HCT116 (cell line): ENCODE data around the gene GLDN. TPM values are rescaled to one million over a fixed set of nuclear protein-coding genes. Genes with fewer than 3 reads are reported as not detected.

ENCODE experiments used
- ATAC-seq: fragments of 200-7000 bp; cut with Tn5 transposase; 2 replicates; pipeline ENCODE4 v1.9.1; 2020; ENCODE audit warnings: mild to moderate bottlenecking, moderate library complexity
- Bru-seq: library from RNA; stranded (reverse); fragments of 400-500 nt; gene quantifications from one replicate; lab custom pipeline; 2021; lab: Mats Ljungman, UMichigan
- BruChase-seq, 2 experiments: library from RNA; stranded (reverse); fragments of 400-500 nt; gene quantifications; one replicate each; lab custom pipeline; 2021; lab: Mats Ljungman, UMichigan
- BruUV-seq: library from RNA; stranded (reverse); fragments of 400-500 nt; replicated peaks from 2 replicates; lab custom pipeline; 2021; lab: Mats Ljungman, UMichigan
- CTCF ChIA-PET: fragments of 300-600 bp; sonication (Branson Sonifier 250); formaldehyde crosslinking; loops from one replicate; lab custom pipeline; 2021; ENCODE audit warnings: antibody characterized with exemption; lab: Charles Lee
- POLR2A ChIA-PET: fragments of 300-600, 350-600 bp; sonication (Branson Sonifier 250); formaldehyde crosslinking; loops from one replicate; lab custom pipeline; 2021; ENCODE audit warnings: antibody characterized with exemption; lab: Charles Lee
- RAD21 ChIA-PET, 2 experiments: fragments of 300-600 bp; sonication (Branson Sonifier 250); formaldehyde crosslinking; loops; one replicate each; lab custom pipeline; 2023; ENCODE audit warnings: low total read pairs in 2 of 2; ENCODE audit not compliant: uncharacterized antibody in 2 of 2, unreplicated experiment in 2 of 2, low non-redundant PET in 1 of 2; lab: Charles Lee
- DNase-seq: peaks from one replicate; pipeline ENCODE4 v3.0.0-alpha.2; 2010; ENCODE audit warnings: low read depth, low spot score
- H2AFZ ChIP-seq: fragments of 200-600 bp; shearing (Covaris generic), sonication (generic); 2 replicates; pipeline ENCODE4 v1.6.1; 2017; ENCODE audit warnings: low read depth, mixed run types, mixed read lengths, antibody characterized with exemption, low read length; ENCODE audit not compliant: poor library complexity, severe bottlenecking
- H3K27ac ChIP-seq: 2 replicates; pipeline ENCODE4 v1.5.1; 2012; ENCODE audit warnings: low read depth, low read length
- H3K27me3 ChIP-seq: fragments of 200-600 bp; sonication (generic); 2 replicates; pipeline ENCODE4 v1.6.1; 2016; ENCODE audit warnings: mixed run types, low read length, mixed read lengths; ENCODE audit not compliant: insufficient read depth
- H3K36me3 ChIP-seq, 2 experiments: fragments of 200-500 bp in 1 of 2; fragments of 200-600 bp in 1 of 2; sonication (Bioruptor generic) in 1 of 2; sonication (generic) in 1 of 2; 2 replicates each; pipeline versions ENCODE4 v1.5.1 to v1.6.1; 2014 to 2016; ENCODE audit warnings: low read length in 2 of 2, inconsistent platforms in 1 of 2, mixed read lengths in 1 of 2, mixed run types in 1 of 2; ENCODE audit not compliant: insufficient read depth in 2 of 2, control insufficient read depth in 1 of 2
- H3K4me1 ChIP-seq, 2 experiments: fragments of 200-600 bp in 1 of 2; sonication (generic) in 1 of 2; 2 replicates each; pipeline versions ENCODE4 v1.5.1 to v1.6.1; 2012 to 2017; ENCODE audit warnings: low read length in 2 of 2, inconsistent platforms in 1 of 2, mild to moderate bottlenecking in 1 of 2, mixed read lengths in 1 of 2, mixed run types in 1 of 2, moderate library complexity in 1 of 2; ENCODE audit not compliant: insufficient read depth in 2 of 2, control insufficient read depth in 1 of 2
- H3K4me2 ChIP-seq: fragments of 200-600 bp; sonication (generic); 2 replicates; pipeline ENCODE4 v1.6.1; 2017; ENCODE audit warnings: mixed run types, low read length, mixed read lengths
- H3K4me3 ChIP-seq, 2 experiments: fragments of 200-600 bp in 1 of 2; sonication (generic) in 1 of 2; replicated peaks in 1 of 2; 2 replicates each; pipeline ENCODE4 v1.5.1; 2011 to 2016; ENCODE audit warnings: low read length in 2 of 2, control low read depth in 1 of 2, low read depth in 1 of 2, mild to moderate bottlenecking in 1 of 2, mixed read lengths in 1 of 2, mixed run types in 1 of 2
- H3K79me2 ChIP-seq: fragments of 200-600 bp; sonication (generic); 2 replicates; pipeline ENCODE4 v1.6.1; 2017; ENCODE audit warnings: mild to moderate bottlenecking, mixed run types, low read length, moderate library complexity, mixed read lengths; ENCODE audit not compliant: insufficient read depth
- H3K9ac ChIP-seq: fragments of 200-600 bp; sonication (generic); 2 replicates; pipeline ENCODE4 v1.6.1; 2016; ENCODE audit warnings: low read length, mixed read lengths
- H3K9me2 ChIP-seq: fragments of 200-600 bp; sonication (generic), shearing (Covaris generic); 2 replicates; pipeline ENCODE4 v1.6.1; 2017; ENCODE audit warnings: mixed run types, mild to moderate bottlenecking, moderate library complexity; ENCODE audit not compliant: insufficient read depth
- H3K9me3 ChIP-seq, 2 experiments: fragments of 200-500 bp in 1 of 2; fragments of 200-600 bp in 1 of 2; sonication (Bioruptor generic) in 1 of 2; sonication (generic) in 1 of 2; 2 replicates each; pipeline ENCODE4 v1.6.1; 2014 to 2017; ENCODE audit warnings: low read length in 2 of 2, mixed read lengths in 2 of 2, inconsistent platforms in 1 of 2, low read depth in 1 of 2, mild to moderate bottlenecking in 1 of 2, mixed run types in 1 of 2, moderate library complexity in 1 of 2; ENCODE audit not compliant: control insufficient read depth in 1 of 2, insufficient read depth in 1 of 2
- H4K20me1 ChIP-seq: fragments of 200-600 bp; sonication (generic), shearing (Covaris generic); 2 replicates; pipeline ENCODE4 v1.6.1; 2017; ENCODE audit warnings: mixed run types, mild to moderate bottlenecking, moderate library complexity; ENCODE audit not compliant: insufficient read depth
- CBX3 ChIP-seq: IDR thresholded peaks from 2 replicates; pipeline ENCODE4 v1.6.1; 2012; ENCODE audit warnings: low read depth
- CEBPB ChIP-seq: IDR thresholded peaks from 2 replicates; pipeline ENCODE4 v1.6.1; 2012; ENCODE audit warnings: low read depth
- EGR1 ChIP-seq: IDR thresholded peaks from 2 replicates; pipeline ENCODE4 v1.6.1; 2012; ENCODE audit warnings: low read depth
- EZH2 ChIP-seq: fragments of 200-600 bp; sonication (generic); IDR thresholded peaks from 2 replicates; pipeline ENCODE4 v1.6.1; 2017; ENCODE audit warnings: antibody characterized with exemption, mixed run types
- FOSL1 ChIP-seq: IDR thresholded peaks from 2 replicates; pipeline ENCODE4 v1.6.1; 2012; ENCODE audit warnings: low read depth
- JUND ChIP-seq: IDR thresholded peaks from 2 replicates; pipeline ENCODE4 v1.6.1; 2012
- POLR2A ChIP-seq: IDR thresholded peaks from 2 replicates; pipeline ENCODE4 v1.7.0; 2011; ENCODE audit warnings: borderline replicate concordance; ENCODE audit not compliant: insufficient read depth, insufficient read length; ENCODE audit errors: extremely low read depth
- RAD21 ChIP-seq: IDR thresholded peaks from 2 replicates; pipeline ENCODE4 v1.6.1; 2012; ENCODE audit warnings: low read depth, mild to moderate bottlenecking
- SIN3A ChIP-seq: IDR thresholded peaks from 2 replicates; pipeline ENCODE4 v1.6.1; 2012; ENCODE audit warnings: low read depth
- SRF ChIP-seq: IDR thresholded peaks from 2 replicates; pipeline ENCODE4 v1.6.1; 2012; ENCODE audit warnings: low read depth
- TCF7L2 ChIP-seq: IDR thresholded peaks from 2 replicates; pipeline ENCODE4 v1.7.0; 2011; ENCODE audit warnings: borderline replicate concordance, inconsistent platforms; ENCODE audit not compliant: insufficient read depth, insufficient read length; ENCODE audit errors: extremely low read depth
- YY1 ChIP-seq: IDR thresholded peaks from 2 replicates; pipeline ENCODE4 v1.6.1; 2011; ENCODE audit warnings: low read length, low read depth, moderate library complexity, mild to moderate bottlenecking; ENCODE audit not compliant: insufficient replicate concordance; ENCODE audit errors: extremely low read depth
- ZFX ChIP-seq: fragments of 450-650 bp; IDR thresholded peaks from 2 replicates; pipeline ENCODE4 v1.6.1; 2017
- ZNF274 ChIP-seq: fragments of 200-500 bp; sonication (Bioruptor generic); IDR thresholded peaks from 2 replicates; pipeline ENCODE4 v1.6.1; 2014; ENCODE audit warnings: mild to moderate bottlenecking, low read depth, low read length, inconsistent platforms
- intact Hi-C: fragments of 100-400 bp; cut with micrococcal nuclease; formaldehyde crosslinking; loops from 2 replicates; pipeline ENCODE4 v1.10.0; 2022
- long read RNA-seq: library from polyadenylated mRNA; unstranded; transcript quantifications from one replicate; pipeline ENCODE4 v2.0.0, GENCODE V29; 2021; ENCODE audit not compliant: unreplicated experiment
- polyA plus RNA-seq: library from polyadenylated mRNA; unstranded; fragments of >200 nt; gene quantifications from 2 replicates; pipeline ENCODE4 v1.2.1, GENCODE V29; 2012; ENCODE audit warnings: missing spikeins
- total RNA-seq: library from RNA; stranded (reverse); gene quantifications from one replicate; pipeline ENCODE4 v1.2.1, GENCODE V29; 2021; ENCODE audit not compliant: unreplicated experiment
- TF ChIP-seq, protein P1 (sequence below): IDR thresholded peaks from 2 replicates; pipeline ENCODE4 v1.6.1; 2012
- TF ChIP-seq, protein P2 (sequence below): IDR thresholded peaks from 2 replicates; pipeline ENCODE4 v1.6.1; 2011; ENCODE audit warnings: mild to moderate bottlenecking, low read length, moderate library complexity; ENCODE audit not compliant: insufficient replicate concordance; ENCODE audit errors: extremely low read depth
- TF ChIP-seq, protein P3 (sequence below): IDR thresholded peaks from 2 replicates; pipeline ENCODE4 v1.6.1; 2012
- TF ChIP-seq, protein P4 (sequence below): IDR thresholded peaks from 2 replicates; pipeline ENCODE4 v1.6.1; 2012; ENCODE audit warnings: low read depth

The GLDN gene
- total RNA-seq (3.0 TPM), Bru-seq, nascent RNA (percentile 54 among the genes with signal in this experiment), BruChase-seq, experiment 1, labeled RNA remaining after a 6-hour chase (percentile 64 among the genes with signal in this experiment), BruChase-seq, experiment 2, labeled RNA remaining after a 2-hour chase (percentile 71 among the genes with signal in this experiment)
- 1.6 and 2.0 TPM in 2 replicates for polyA plus RNA-seq
- long read RNA-seq: 0 reads

DNA sequence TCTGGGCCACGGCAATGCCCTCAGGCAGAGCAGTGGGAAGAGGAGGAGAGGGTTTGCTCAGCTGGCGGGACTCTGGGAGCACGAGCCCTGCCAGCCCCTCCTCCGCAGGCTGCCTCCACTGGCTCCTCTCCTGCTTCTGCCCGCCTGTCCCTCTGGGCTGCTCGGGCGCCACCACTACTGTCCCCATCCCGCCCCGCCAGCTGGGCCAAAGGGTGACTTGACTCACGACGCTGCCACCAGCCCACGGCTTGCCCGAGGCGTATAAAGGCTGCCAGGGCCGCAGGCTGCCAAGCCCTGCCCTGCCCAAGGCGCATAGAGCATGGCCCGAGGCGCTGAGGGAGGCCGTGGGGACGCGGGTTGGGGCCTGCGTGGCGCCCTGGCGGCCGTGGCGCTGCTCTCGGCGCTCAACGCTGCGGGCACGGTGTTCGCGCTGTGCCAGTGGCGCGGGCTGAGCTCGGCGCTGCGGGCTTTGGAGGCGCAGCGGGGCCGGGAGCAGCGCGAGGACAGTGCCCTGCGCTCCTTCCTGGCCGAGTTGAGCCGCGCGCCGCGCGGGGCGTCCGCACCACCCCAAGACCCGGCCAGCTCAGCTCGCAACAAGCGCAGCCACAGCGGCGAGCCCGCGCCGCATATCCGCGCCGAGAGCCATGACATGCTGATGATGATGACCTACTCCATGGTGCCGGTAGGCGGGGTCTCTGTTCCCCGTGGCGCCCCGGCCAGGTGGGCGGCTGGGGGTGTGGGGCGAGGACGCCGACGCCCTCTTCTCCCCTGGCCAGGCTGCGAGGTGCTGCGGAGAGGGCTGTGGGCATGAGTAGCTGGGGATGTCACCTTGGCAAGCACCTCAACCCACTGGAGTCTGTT lies at the start of gene GLDN:
Gene GLDN (plus strand): TSS at position 290 of the 861 bp plus-strand sequence. CDS start 30 bp downstream, at position 320.
- ChIA-PET RAD21 (no interaction called here), CTCF (no interaction called here), POLR2A (no interaction called here)
- Histone ChIP-seq H3K9me2 (no peaks in the 10 kb centered on the region), H3K27me3 (no peaks in the 10 kb centered on the region), H3K4me2 (no peak within 1 kb of the TSS), H3K4me1 (no peaks in the 10 kb centered on the region), H3K9ac (no peak within 1 kb of the TSS), H3K27ac (no peak within 1 kb of the TSS), H2AFZ (no peak within 1 kb of the TSS), H3K4me3 (no peak within 1 kb of the TSS), H3K36me3 (no peaks in the 10 kb centered on the region), H3K79me2 (no peaks in the 10 kb centered on the region), H3K9me3 (no peaks in the 10 kb centered on the region), H4K20me1 (no peaks in the 10 kb centered on the region)
- no peak for TF ChIP-seq JUND
- TF ChIP-seq FOSL1: no peak
- no peak for TF ChIP-seq ZNF274
- TF ChIP-seq EZH2: no peak
- no peak for TF ChIP-seq POLR2A
- TF ChIP-seq YY1: no peak
- TF ChIP-seq RAD21: no peak
- no peak for TF ChIP-seq SRF
- TF ChIP-seq CBX3: no peak
- TF ChIP-seq, protein P1, sequence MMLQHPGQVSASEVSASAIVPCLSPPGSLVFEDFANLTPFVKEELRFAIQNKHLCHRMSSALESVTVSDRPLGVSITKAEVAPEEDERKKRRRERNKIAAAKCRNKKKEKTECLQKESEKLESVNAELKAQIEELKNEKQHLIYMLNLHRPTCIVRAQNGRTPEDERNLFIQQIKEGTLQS: no peak
- TF ChIP-seq, protein P2, sequence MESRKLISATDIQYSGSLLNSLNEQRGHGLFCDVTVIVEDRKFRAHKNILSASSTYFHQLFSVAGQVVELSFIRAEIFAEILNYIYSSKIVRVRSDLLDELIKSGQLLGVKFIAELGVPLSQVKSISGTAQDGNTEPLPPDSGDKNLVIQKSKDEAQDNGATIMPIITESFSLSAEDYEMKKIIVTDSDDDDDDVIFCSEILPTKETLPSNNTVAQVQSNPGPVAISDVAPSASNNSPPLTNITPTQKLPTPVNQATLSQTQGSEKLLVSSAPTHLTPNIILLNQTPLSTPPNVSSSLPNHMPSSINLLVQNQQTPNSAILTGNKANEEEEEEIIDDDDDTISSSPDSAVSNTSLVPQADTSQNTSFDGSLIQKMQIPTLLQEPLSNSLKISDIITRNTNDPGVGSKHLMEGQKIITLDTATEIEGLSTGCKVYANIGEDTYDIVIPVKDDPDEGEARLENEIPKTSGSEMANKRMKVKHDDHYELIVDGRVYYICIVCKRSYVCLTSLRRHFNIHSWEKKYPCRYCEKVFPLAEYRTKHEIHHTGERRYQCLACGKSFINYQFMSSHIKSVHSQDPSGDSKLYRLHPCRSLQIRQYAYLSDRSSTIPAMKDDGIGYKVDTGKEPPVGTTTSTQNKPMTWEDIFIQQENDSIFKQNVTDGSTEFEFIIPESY: no peak
- TF ChIP-seq TCF7L2: no peak
- no peak for TF ChIP-seq SIN3A
- no peak for TF ChIP-seq EGR1
- TF ChIP-seq ZFX: no peak
- no peak for TF ChIP-seq CEBPB
- TF ChIP-seq, protein P3, sequence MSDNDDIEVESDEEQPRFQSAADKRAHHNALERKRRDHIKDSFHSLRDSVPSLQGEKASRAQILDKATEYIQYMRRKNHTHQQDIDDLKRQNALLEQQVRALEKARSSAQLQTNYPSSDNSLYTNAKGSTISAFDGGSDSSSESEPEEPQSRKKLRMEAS: no peak
- TF ChIP-seq, protein P4, sequence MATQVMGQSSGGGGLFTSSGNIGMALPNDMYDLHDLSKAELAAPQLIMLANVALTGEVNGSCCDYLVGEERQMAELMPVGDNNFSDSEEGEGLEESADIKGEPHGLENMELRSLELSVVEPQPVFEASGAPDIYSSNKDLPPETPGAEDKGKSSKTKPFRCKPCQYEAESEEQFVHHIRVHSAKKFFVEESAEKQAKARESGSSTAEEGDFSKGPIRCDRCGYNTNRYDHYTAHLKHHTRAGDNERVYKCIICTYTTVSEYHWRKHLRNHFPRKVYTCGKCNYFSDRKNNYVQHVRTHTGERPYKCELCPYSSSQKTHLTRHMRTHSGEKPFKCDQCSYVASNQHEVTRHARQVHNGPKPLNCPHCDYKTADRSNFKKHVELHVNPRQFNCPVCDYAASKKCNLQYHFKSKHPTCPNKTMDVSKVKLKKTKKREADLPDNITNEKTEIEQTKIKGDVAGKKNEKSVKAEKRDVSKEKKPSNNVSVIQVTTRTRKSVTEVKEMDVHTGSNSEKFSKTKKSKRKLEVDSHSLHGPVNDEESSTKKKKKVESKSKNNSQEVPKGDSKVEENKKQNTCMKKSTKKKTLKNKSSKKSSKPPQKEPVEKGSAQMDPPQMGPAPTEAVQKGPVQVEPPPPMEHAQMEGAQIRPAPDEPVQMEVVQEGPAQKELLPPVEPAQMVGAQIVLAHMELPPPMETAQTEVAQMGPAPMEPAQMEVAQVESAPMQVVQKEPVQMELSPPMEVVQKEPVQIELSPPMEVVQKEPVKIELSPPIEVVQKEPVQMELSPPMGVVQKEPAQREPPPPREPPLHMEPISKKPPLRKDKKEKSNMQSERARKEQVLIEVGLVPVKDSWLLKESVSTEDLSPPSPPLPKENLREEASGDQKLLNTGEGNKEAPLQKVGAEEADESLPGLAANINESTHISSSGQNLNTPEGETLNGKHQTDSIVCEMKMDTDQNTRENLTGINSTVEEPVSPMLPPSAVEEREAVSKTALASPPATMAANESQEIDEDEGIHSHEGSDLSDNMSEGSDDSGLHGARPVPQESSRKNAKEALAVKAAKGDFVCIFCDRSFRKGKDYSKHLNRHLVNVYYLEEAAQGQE: no peak
- ATAC-seq (no peak), DNase-seq (no peak)
- BruUV-seq: no TSS peak
- intact Hi-C loops: no loop called here
